Measurements from ENCODE around the gene SLC35F3. TPM values are rescaled to one million over a fixed set of nuclear protein-coding genes. Genes with fewer than 3 reads are reported as not detected.

SLC35F3 gene
- total RNA-seq, 1 experiment from 2014 or later: 0.94 TPM

DNA sequence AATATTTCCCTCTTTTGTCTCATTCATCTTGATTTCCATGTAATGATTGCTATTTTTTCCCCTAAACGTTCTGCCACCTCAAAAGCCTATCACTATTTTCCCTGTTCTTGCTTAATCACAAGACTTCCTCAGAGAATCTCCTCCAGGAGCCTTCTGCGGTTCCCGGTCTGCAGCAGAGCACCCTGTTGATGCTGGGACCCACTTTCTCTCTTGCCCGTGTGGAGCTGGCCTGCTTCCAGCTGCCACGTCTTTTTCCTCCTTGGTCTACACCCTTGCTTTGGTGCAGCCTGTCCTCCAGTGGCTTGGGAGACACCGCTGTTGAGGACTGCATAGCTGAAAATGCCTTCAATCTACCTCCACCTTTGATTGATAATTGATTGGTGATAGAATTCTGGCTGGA lies 398.8 kb downstream of the SLC35F3 start:
- ChIA-PET CTCF (interaction anchor here (1.3 to 2.1 kb wide), 2 partner anchors 20 to 24 kb away, joined by 3 to 11 read pairs; no protein-coding TSS in a partner anchor), POLR2A (no interaction called here)
- no peak overlapping the region for H3K4me3 Mint-ChIP-seq
- H3K27me3 Mint-ChIP-seq (ENCODE audit: low read depth): no peaks in the 10 kb centered on the region
- ATAC-seq (no peak), DNase-seq (ENCODE audit: low spot score) (no peak)
- no peaks in the 10 kb centered on the region for H3K4me1 Mint-ChIP-seq
- H3K27ac Mint-ChIP-seq: no peak overlapping the region
- peaks cover 3% of the 10 kb centered on the region; the same call in 1 of the 2 replicates for H3K9me3 Mint-ChIP-seq
- H3K36me3 Mint-ChIP-seq: no peaks in the 10 kb centered on the region; the same call in 1 of the 2 replicates
- TF ChIP-seq JAZF1 (CRISPR knock-in tag; IDR thresholded peaks at IDR 0.05) (no peak), TEAD4 (CRISPR knock-in tag; IDR thresholded peaks at IDR 0.05) (no peak), RORB (CRISPR knock-in tag; IDR thresholded peaks at IDR 0.05) (no peak), FOXP1 (CRISPR knock-in tag; IDR thresholded peaks at IDR 0.05; ENCODE audit: borderline replicate concordance) (no peak)
- TF ChIP-seq, protein P1, sequence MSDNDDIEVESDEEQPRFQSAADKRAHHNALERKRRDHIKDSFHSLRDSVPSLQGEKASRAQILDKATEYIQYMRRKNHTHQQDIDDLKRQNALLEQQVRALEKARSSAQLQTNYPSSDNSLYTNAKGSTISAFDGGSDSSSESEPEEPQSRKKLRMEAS (CRISPR knock-in tag; IDR thresholded peaks at IDR 0.05): no peak
- TF ChIP-seq, protein P2, sequence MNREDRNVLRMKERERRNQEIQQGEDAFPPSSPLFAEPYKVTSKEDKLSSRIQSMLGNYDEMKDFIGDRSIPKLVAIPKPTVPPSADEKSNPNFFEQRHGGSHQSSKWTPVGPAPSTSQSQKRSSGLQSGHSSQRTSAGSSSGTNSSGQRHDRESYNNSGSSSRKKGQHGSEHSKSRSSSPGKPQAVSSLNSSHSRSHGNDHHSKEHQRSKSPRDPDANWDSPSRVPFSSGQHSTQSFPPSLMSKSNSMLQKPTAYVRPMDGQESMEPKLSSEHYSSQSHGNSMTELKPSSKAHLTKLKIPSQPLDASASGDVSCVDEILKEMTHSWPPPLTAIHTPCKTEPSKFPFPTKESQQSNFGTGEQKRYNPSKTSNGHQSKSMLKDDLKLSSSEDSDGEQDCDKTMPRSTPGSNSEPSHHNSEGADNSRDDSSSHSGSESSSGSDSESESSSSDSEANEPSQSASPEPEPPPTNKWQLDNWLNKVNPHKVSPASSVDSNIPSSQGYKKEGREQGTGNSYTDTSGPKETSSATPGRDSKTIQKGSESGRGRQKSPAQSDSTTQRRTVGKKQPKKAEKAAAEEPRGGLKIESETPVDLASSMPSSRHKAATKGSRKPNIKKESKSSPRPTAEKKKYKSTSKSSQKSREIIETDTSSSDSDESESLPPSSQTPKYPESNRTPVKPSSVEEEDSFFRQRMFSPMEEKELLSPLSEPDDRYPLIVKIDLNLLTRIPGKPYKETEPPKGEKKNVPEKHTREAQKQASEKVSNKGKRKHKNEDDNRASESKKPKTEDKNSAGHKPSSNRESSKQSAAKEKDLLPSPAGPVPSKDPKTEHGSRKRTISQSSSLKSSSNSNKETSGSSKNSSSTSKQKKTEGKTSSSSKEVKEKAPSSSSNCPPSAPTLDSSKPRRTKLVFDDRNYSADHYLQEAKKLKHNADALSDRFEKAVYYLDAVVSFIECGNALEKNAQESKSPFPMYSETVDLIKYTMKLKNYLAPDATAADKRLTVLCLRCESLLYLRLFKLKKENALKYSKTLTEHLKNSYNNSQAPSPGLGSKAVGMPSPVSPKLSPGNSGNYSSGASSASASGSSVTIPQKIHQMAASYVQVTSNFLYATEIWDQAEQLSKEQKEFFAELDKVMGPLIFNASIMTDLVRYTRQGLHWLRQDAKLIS (CRISPR knock-in tag; IDR thresholded peaks at IDR 0.05; ENCODE audit: borderline replicate concordance): no peak
- TF ChIP-seq, protein P3, sequence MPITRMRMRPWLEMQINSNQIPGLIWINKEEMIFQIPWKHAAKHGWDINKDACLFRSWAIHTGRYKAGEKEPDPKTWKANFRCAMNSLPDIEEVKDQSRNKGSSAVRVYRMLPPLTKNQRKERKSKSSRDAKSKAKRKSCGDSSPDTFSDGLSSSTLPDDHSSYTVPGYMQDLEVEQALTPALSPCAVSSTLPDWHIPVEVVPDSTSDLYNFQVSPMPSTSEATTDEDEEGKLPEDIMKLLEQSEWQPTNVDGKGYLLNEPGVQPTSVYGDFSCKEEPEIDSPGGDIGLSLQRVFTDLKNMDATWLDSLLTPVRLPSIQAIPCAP (CRISPR knock-in tag; IDR thresholded peaks at IDR 0.05): no peak

DNA sequence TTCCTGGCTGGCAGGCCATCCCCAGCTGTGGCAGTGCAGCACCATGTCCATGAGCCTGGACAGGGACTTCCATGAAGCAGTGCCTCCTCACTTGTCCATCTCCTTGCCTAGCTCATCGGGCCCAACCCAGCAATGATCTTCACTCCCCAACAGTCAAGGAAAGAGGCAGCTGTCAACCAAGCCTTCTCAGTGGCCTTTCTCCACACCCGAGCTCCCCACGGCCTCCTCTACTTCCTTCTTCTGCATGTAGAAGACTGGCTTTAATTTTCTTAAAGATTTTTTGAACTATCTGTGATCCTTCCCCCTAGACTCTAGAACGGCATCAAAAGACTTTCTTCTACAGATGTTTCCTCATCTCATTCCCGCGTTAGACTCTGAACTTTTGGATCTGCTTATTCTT lies 403.2 kb downstream of the SLC35F3 start:
- DNase-seq (ENCODE audit: low spot score): no peak
- TF ChIP-seq, protein P4, sequence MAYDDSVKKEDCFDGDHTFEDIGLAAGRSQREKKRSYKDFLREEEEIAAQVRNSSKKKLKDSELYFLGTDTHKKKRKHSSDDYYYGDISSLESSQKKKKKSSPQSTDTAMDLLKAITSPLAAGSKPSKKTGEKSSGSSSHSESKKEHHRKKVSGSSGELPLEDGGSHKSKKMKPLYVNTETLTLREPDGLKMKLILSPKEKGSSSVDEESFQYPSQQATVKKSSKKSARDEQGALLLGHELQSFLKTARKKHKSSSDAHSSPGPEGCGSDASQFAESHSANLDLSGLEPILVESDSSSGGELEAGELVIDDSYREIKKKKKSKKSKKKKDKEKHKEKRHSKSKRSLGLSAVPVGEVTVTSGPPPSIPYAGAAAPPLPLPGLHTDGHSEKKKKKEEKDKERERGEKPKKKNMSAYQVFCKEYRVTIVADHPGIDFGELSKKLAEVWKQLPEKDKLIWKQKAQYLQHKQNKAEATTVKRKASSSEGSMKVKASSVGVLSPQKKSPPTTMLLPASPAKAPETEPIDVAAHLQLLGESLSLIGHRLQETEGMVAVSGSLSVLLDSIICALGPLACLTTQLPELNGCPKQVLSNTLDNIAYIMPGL (CRISPR knock-in tag; IDR thresholded peaks at IDR 0.05): no peak
- TF ChIP-seq IRF2 (CRISPR knock-in tag; IDR thresholded peaks at IDR 0.05; ENCODE audit: borderline replicate concordance, low read depth) (no peak), ATF1 (CRISPR knock-in tag; IDR thresholded peaks at IDR 0.05) (no peak), EMX1 (CRISPR knock-in tag; IDR thresholded peaks at IDR 0.05) (no peak), NR2C2 (CRISPR knock-in tag; IDR thresholded peaks at IDR 0.05) (no peak), ZNF219 (CRISPR knock-in tag; IDR thresholded peaks at IDR 0.05; ENCODE audit: borderline replicate concordance) (no peak), FOXP1 (CRISPR knock-in tag; IDR thresholded peaks at IDR 0.05; ENCODE audit: borderline replicate concordance) (no peak), MYBL2 (CRISPR knock-in tag; IDR thresholded peaks at IDR 0.05) (no peak), ZNF138 (CRISPR knock-in tag; conservative IDR thresholded peaks at IDR 0.05) (no peak), GTF2I (CRISPR knock-in tag; conservative IDR thresholded peaks at IDR 0.05) (no peak)
- TF ChIP-seq, protein P5, sequence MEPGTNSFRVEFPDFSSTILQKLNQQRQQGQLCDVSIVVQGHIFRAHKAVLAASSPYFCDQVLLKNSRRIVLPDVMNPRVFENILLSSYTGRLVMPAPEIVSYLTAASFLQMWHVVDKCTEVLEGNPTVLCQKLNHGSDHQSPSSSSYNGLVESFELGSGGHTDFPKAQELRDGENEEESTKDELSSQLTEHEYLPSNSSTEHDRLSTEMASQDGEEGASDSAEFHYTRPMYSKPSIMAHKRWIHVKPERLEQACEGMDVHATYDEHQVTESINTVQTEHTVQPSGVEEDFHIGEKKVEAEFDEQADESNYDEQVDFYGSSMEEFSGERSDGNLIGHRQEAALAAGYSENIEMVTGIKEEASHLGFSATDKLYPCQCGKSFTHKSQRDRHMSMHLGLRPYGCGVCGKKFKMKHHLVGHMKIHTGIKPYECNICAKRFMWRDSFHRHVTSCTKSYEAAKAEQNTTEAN (CRISPR knock-in tag; IDR thresholded peaks at IDR 0.05): no peak
- TF ChIP-seq, protein P6, sequence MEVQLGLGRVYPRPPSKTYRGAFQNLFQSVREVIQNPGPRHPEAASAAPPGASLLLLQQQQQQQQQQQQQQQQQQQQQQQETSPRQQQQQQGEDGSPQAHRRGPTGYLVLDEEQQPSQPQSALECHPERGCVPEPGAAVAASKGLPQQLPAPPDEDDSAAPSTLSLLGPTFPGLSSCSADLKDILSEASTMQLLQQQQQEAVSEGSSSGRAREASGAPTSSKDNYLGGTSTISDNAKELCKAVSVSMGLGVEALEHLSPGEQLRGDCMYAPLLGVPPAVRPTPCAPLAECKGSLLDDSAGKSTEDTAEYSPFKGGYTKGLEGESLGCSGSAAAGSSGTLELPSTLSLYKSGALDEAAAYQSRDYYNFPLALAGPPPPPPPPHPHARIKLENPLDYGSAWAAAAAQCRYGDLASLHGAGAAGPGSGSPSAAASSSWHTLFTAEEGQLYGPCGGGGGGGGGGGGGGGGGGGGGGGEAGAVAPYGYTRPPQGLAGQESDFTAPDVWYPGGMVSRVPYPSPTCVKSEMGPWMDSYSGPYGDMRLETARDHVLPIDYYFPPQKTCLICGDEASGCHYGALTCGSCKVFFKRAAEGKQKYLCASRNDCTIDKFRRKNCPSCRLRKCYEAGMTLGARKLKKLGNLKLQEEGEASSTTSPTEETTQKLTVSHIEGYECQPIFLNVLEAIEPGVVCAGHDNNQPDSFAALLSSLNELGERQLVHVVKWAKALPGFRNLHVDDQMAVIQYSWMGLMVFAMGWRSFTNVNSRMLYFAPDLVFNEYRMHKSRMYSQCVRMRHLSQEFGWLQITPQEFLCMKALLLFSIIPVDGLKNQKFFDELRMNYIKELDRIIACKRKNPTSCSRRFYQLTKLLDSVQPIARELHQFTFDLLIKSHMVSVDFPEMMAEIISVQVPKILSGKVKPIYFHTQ (CRISPR knock-in tag; IDR thresholded peaks at IDR 0.05): no peak
- ChIA-PET CTCF (interaction anchor here (1.3 to 2.1 kb wide), 4 partner anchors 15 to 95 kb away, joined by 3 to 6 read pairs (median 4); no protein-coding TSS in a partner anchor), POLR2A (no interaction called here)
- Mint-ChIP-seq H3K9me3 (no peaks in the 10 kb centered on the region; the same call in 1 of the 2 replicates), H3K27me3 (ENCODE audit: low read depth) (peaks cover 6% of the 10 kb centered on the region; the same call in 1 of the 2 replicates), H3K27ac (no peak overlapping the region), H3K4me1 (peaks cover 20% of the 10 kb centered on the region), H3K36me3 (no peaks in the 10 kb centered on the region), H3K4me3 (no peak overlapping the region)
- no peak for ATAC-seq
